H1 (cell line): ENCODE results near the gene CLDN15. TPM values are rescaled to one million over a fixed set of nuclear protein-coding genes. Genes with fewer than 3 reads are reported as not detected.

ENCODE experiments used
- SP2 ChIP-seq: IDR thresholded peaks from 2 replicates; pipeline ENCODE4 v1.6.1; 2012; ENCODE audit warnings: mild to moderate bottlenecking, low read length, inconsistent platforms
- SRF ChIP-seq: IDR thresholded peaks from 2 replicates; pipeline ENCODE4 v1.6.1; 2011; ENCODE audit warnings: mild to moderate bottlenecking, low read depth, low read length, moderate library complexity
- SUZ12 ChIP-seq: fragments of 200-600 bp; sonication (generic); IDR thresholded peaks from 2 replicates; pipeline ENCODE4 v1.6.1; 2012; ENCODE audit warnings: mild to moderate bottlenecking, inconsistent platforms, low read length, moderate library complexity, mixed read lengths
- polyA plus RNA-seq, 7 experiments: library from polyadenylated mRNA; depleted of rRNA in 3 of 7; stranded (reverse) in 5 of 7; unstranded in 2 of 7; fragments of >200 nt in 5 of 7; fragments of 200-250 nt in 2 of 7; gene quantifications; 1 replicate in 5 of 7; 2 replicates in 1 of 7; 4 replicates in 1 of 7; pipeline versions ENCODE4 v1.2.1 to v1.2.3, GENCODE V29; 2011 to 2013; ENCODE audit warnings: missing spikeins in 2 of 7, mixed read lengths in 2 of 7
- total RNA-seq: library from RNA; stranded (reverse); fragmentation: NEBNext Ultra II Directional; extraction: Animal tissue kit (Norgen Biotek cat#: 25700); gene quantifications from 2 replicates; pipeline ENCODE4 v1.2.1, GENCODE V29; 2021

The CLDN15 gene
- total and polyA plus RNA-seq, 2 of the 8 experiments (the other 6 are each of a cell fraction or from before 2014, with no cell fraction given), result 5.5 to 7.6 TPM

DNA sequence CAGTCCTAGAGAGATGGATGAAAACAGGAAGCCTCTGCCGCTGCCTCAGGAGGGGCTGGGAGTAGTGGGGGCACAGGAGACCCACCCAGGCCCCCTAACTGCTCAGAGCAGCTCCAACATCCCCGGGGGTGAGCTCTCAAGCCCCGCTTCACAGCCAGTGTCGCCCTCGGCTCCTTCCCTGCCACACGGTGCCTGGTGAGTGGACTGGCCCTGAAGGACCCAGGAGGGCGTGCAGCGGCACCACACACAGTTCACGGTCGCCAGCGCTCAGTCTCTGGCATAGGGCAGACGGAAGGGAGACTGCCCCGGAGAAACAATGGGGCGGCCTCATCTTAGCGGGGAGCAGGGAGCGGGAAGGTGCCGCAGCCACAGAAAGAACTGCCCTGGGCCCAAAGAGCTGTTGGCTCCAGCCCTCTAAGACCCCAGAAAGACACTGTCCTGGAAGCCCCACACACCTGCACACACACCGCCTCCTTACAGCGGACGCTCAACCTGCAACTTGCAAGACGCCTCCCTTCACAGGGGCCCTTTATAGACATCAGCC lies 1.2 kb downstream of the CLDN15 start (continued):
- TF ChIP-seq SP2 (no peak), SRF (no peak), SUZ12 (no peak)
